Inferior parietal cortex (tissue), 1 donor: ENCODE results near the gene LYRM4.

Experiments
- DNase-seq: peaks from one replicate; pipeline ENCODE4 v3.0.0-alpha.2; 2016; ENCODE audit errors: extremely low spot score

LYRM4 gene

DNA sequence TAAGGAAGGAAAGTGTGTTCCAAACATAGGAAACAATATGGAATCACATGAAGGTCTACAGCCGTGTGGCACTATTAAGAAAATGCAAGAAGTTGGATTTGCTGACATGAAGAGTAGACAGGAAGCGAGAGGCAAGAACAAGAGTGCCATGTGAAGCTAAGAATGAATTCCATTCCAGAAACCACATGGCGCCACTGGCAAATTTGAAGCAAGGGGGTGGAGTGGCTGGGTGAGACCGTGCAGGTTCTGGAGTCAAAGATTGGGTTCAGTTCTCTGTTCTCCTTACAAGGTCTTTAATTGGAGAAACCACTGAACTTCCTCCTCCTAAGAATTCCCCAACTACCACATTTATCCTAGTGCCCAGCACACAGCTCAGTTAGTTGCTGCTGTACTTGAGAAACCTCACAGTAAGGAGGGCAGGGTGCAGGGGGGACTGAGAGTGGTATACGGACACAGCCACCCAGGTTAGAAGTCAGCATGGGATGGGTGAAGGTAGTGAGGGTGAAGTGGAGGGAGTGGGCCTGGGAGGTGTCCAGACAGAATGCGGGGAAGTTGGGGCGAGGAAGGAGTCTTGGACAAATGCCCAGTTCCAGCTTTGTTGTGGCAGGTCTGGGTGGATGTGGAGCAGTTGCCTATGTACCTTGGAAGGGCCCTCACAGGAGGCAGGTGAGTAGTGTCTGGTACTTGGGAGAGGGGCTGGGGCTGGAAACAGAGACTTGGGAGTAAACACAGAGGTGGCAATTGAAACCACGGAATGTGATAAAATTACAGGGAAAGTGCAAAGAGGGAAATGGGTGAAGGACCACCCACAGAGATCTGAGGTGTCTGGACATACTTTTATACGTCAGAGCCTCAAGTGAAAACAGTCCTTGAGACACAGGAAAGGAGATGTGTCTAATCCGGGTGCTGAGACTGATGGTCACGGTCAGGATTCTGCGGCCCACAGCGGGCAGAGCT, 14.3 kb downstream of the LYRM4 start:
- DNase-seq = no peak

DNA sequence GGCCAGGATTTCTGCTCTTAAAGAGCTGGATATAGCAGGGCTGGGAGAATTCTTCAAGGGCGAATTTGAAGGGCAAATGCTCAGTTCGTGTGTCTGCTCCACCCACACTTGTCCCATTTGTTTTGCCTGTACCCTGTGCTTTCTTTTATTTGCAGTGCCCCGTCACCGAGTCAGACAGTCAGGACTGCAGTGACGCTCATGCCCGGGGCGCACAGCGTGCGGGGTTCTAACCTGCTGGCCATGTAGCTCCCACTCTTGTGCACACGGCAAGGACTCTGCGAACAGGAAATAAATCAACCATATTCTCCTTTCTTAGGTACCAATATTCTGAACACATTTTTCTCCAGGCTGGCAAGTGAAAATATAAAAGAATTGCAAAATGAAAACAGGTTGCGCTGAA, 17.7 kb downstream of the LYRM4 start:
- DNase-seq = no peak

DNA sequence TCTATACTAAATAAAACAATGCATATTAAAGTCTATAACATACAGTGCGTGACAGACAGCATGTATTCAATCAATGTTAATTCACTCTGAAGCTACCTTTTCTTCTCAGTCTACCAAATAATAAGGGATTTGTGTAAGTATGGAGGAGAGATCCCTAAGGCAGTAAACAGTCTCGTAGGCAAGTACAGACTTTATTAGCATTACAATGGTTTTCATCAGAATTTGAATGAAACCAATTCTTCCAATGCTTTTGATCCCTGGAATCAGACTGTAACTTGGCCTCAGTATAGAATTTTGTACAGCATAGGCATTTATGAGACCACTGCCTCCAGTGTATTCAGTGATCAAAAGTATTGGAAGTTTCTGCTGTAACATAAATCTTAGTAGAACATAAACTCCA, 19.5 kb downstream of the LYRM4 start:
- DNase-seq = no peak

DNA sequence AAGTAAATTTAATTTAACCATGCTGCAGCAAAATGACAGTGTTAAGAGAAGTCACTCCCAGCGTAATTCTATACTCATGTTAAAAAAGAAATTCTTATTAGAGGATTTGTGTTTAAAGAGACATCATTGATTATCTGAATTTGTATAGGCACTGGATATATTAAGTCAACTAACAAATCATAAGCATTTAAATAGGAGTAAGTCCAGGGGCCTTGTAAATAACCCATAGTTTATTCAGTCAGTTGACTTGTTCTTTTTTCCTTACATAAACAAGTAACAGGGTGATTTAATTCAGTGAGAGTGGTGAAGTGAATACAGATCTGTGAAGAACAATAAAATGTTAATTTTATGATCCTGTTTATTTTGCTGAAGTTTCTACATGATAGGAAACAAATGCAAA, 22.4 kb downstream of the LYRM4 start:
- no peak for DNase-seq

DNA sequence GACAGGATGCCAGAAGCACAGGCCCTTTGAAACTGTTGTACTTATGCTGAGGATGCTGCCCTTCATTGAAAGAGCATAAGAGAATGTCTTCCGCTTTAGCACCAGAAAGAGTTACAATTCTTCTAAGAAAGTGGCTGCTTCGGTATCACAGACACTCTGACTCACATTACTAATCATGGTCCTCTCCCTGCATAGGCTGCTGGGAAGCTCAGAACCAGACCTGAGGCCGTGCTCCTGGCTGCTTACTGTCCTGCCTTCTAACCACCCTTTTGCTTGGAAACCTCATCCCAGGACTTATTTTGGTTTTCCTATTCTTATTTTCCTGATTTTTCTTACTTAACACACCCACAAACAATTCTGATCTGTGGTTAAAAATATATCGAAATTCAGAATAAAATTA, 22.9 kb downstream of the LYRM4 start:
- no peak for DNase-seq

DNA sequence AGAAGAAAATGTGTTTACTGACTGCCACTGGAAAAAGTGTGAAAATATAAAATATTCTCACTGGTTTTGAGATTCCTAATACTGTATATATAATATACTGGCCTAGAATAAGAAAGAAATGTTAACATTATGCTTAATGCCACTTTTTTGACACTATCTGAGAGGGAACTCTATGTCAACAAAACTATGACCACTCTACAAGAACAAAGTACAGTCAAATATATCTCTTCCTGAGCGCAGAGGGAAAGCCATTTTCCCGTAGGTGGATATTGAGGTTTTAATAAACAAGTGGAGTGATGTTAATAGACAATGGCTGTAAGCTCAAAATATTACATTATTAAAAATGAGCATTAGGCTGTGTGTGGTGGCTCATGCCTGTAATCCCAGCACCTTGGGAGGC, 24.9 kb downstream of the LYRM4 start:
- no peak for DNase-seq

DNA sequence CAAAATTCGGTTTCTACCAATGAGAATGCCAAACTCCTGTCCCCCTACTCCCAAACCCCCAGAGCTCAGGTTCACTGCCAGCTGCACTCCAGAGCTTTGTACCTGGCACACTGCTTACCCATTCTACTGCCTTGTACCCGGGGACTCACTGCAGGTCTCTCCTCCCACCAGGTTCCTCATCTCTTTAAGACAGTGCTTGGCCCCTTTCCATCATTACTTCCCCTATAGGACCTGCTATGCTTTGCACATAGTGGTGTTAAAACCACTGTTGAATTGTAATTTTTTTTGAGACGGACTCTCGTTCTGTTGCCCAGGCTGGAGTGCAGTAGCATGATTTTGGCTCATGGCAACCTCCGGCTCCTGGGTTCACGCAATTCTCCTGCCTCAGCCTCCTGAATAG, 25.9 kb downstream of the LYRM4 start:
- DNase-seq = no peak

DNA sequence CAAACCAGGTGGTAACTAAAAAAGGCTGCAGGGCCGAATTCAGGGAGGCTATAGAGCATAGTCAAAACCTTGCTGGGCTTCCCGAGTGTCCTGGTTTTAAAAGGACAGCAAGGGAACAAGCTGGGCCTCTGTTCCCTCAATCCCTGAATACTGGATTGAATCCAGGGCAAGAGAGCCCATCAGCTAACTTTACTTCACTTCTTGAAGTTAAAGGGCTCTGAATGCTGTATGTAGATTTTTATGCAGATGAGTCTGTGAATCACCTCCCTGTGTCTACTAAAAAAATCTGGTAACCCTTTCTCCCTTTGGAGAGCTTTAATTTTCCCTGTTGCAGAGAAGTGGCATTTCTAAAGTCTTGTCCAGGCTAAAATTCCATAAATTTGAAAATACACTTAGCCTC, 29.5 kb downstream of the LYRM4 start:
- peak; percentile 46 for DNase-seq

DNA sequence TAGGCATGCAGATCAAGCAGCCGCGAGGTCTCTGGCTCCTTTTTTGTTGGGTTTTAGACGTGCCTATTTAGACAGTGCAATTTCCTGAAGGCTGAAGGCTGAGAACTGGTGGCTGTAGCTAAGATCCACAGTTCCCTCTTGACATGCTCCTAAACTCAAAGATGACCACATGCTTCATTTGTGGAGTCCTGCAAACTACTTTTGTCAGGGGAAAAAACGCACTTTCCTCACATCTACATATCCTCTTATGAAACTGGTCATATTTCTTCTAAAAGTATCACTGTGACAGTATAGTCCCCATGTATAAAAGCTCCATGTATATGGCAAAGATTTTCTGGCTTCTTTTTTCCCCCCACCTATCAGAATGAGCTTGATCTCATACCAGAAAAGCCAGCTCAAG, 30.7 kb downstream of the LYRM4 start:
- no peak for DNase-seq

DNA sequence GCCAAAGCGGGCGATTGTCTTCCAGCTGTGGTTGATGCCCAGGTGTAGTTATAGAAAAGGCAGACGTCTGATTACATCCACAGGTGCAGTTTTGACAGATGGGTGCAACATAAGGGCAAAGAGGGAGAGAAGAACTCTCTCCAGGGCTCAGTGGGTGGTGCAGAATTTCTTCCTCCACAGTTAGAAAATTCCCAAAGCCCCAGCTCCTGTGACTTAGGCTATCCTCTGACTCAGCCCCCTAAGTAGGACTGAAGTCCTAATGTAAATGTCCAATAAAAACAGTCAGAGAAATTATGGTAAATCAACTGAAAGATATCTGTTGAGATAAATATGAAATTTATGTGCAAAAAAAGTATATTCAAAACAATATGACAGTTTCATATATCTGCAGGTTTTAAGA, 31.4 kb downstream of the LYRM4 start:
- no peak for DNase-seq

DNA sequence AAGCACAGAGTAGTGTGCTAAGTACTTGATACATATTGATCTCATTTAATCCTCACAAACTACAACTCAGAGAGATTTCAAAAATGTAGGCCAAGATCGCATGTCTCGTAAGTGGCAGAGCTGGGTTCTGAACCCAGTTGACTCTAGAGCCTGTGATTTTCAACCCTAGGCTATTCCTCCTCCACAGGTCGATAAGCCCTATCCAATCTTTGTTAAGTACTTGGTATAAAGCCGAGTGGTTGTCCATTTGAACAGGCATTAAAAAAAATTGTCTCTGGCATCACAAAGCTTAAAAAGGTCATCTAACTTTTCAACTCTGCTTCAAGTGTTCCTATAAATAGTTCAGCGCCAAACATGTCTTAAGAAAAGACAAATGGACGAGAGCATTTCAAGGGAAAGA, 37.4 kb downstream of the LYRM4 start:
- DNase-seq = no peak

DNA sequence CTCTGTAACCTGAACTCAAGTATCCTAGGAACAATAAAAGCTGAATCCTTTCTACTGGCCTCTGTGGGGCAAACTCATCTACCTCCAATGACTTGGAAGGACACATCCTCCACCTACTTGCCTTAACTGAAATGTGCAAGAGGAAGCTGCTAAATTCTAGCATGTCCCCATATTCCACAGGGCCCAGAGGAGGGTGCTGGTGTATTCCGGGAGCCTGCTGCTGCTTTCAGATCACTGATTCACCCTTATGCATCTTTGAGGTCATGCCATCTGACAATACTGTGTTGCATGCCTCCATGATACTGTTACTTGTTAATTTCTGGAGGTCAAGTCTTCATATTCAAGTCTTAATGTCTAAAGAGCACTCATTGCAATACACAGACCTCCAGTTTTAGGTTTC, 40.3 kb downstream of the LYRM4 start:
- no peak for DNase-seq

DNA sequence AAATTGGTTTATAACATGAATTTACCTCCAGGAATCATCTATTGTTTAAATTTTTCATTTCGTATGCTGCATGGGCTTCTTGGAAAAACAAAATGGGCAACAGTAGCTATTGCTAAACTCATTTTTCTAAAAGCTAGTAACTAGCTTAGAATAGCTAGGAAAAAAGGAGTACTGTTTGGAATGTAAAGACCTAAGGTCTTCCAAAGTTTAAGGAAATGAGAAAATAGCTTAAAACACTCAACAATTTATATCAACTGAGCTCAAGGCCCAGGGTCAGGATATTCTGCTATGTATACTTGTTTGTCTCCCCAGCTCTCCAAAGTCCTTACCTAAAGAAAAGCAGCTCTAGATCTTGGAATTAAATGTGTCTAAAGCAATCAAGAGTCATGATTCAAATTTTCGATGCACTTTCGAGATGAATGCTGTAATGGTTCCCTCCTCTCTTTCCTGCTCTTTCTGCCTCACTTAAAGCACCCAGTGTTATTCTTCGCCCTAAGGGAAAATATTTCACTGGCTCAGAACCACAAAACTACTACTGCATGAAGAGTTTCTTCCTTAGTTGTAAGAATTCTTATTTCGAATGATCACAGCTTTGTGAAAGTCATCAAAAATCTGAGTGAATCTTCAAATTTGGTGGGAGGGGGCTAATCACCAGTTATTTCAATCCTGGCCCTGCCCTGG, 41.6 kb downstream of the LYRM4 start:
- no peak for DNase-seq

DNA sequence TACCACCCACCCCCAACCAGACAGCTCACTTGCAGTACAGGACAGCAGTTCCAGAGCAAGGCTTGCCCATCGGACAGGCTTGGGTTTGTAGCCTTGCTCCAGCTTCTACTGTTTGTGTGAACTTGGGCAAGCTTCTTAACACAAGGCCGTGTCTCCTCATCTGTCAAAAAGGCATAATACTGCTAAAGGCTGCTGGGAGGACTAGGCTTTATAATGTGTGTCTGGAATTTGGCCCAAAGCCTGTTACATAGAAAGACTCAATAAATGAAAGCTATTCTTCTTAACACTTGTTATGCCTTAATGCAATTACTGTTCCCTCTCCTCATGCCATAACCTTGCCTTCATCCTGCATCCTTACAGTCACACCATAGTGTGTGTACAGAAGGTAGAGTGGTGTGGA, 43.4 kb downstream of the LYRM4 start:
- DNase-seq = no peak

DNA sequence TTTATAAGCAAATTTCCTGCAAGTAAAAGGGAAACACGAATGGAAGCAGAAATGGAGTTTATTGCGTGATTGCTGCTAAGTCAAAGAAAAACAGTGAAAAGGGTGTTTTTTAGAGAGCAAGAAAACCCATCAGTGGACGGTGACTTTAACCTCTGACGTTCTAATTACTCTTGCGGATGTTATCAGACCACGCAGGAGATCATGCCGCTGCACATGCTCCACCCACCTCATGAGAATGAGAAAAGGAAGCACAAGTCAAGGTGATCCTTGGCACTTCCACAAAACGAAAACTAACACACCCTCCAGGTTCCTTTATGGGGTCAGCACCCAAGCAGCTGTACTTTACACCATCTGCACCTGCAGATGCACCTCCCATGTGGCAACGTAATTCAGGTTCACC, 45.0 kb downstream of the LYRM4 start:
- no peak for DNase-seq

DNA sequence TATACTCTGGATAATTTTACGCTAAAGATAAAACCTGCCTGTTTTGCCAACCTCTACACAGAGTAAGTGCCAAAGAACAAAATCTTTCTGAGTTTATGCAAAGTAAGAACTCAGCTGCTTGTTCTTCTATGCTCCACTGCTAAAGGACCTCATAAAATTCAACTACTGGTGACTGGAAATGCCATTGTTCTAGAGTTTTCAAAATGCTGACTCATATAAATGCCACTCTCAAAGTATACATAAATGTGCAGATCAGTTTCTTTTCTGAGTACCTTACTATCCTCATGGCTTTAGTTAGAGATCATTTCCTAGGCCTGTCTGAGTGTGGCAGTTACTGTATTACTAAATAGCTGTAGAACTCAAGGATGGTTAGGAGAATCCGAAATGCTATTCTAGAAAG, 45.6 kb downstream of the LYRM4 start:
- DNase-seq = no peak

DNA sequence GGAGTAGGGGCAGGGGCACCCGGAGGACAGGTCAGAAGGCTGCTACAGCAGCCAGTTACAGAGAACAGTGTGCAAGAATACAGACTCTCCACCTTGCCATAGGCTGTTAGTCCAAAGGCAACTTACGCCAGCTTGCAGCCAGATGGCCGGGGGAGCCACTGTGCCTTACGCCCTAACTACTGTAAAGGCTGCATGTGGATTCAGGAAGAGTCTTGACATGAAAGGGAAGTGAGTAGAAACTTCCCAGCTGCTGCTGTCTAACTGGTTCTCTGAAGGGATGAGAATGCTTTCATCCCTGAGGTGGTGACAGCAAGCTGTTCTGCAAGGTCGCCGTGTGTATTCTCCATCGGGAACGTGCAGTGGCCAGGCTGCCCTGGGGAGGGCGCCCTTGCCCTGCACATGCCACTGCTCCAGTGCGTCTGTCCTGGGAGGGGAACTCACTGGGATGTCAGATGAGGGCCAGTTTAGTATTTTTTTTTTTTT, 46.1 kb downstream of the LYRM4 start:
- no peak for DNase-seq

DNA sequence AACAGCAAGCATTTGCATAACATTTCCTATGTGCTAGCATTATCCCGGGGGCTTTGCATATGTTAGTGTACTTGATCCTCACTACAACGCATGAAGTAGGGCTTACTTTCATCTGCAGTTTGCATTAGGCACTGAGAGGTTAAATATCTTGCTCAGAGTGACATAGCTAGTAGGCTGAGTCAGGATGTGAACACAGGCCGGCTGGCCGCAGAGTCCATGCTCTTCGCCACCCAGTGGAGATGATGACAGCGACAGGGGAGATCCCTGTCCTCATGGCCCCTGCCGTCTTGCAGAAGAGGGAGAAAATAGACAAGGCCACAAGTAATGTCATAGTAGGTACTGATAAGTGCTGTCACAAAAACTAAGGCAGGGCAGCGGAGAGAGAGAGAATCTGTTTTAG, 46.9 kb downstream of the LYRM4 start:
- DNase-seq = no peak

DNA sequence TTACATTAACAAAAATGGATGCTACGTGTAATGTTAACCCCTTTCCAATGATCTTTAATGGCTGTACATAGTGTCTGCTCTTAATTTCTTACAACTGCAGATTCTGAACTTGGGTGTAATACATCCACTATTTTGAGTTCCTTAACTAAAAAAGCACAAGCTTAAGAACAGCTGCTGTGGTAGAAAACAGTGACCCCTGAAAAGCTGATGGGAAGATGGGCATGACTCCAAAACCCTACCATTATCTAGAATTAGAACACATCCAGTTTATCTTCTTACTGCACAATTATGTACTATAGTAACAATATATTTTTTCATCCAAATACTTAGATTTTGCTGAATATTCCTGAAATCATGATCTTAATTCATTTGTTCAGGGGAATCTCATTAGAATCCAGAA, 49.3 kb downstream of the LYRM4 start:
- no peak for DNase-seq

DNA sequence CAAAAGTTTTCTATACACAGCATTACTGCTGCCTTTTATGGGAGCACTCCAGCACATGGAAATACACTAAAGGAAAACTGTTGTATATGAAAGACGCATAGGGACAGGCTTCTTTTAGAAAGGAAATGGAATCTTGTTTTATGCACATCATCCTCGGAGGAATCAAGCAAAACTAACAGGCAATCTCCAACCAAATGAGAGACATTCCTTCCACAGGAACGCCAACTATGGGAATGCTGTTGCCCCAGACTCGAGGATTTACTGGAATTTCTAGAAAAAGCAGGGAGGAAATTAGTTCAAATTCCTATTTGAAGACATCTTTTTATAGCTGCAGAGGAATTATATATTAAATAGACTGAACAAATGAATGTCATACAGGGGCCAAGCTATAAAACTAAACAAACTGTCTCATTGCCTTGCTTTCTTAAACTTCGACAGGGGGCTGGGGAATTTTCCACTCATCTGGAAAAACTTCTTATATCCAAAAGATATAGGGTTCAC, 52.2 kb downstream of the LYRM4 start:
- no peak for DNase-seq

DNA sequence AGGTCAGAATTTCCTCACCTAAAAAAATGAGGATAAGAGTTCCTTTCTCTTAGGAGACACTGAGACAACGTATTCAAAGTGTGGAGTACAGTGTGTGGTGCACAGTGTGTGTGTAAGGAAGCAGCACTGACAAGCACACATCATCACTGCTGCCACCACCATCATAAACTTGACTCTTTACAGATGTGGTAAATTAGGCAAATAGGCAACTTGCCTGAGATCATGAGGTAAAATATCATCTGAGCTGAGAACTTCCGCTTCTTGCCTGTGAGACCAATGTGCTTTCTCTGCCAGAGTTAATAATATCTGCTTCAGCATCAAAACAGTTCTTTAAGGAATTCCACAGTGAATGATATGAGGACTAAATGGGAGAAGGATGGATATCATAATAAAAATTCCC, 52.7 kb downstream of the LYRM4 start:
- no peak for DNase-seq

DNA sequence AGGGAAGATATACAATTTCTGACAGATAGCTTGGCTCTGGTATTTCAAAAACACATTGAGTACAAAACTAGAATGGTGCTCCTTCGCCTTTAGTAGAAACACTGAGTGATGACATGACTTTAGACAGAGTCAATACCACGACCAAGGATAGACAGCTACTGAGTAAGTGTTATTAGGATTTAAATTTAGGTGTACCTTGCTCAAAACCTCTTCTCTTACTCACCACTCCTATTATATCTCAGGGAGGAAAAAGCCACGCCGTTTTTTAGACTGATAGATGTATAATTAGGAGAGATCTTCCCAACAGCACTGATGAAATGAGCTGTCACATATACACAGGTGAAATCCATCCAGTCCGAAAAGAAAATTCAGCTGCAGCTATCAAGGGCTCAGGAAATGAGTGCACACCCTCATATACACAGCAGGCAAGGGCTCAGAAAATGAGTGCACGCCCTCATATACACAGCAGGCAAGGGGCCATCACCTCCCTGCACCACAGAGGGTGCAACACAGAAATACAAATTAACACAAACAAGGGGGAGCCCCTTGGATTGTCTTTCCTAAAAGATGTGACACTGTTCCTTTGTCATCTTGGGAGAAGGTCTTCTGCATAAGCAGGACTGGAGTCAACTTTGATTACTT, 53.7 kb downstream of the LYRM4 start:
- no peak for DNase-seq
